ENCODE measurements around the gene ENTPD8. TPM values are rescaled to one million over a fixed set of nuclear protein-coding genes. Genes with fewer than 3 reads are reported as not detected.

ENTPD8 gene
- total and polyA plus RNA-seq, 2 of the 13 experiments (the other 11 are each of a cell fraction or from before 2014, with no cell fraction given) = 0.26 to 0.44 TPM

DNA sequence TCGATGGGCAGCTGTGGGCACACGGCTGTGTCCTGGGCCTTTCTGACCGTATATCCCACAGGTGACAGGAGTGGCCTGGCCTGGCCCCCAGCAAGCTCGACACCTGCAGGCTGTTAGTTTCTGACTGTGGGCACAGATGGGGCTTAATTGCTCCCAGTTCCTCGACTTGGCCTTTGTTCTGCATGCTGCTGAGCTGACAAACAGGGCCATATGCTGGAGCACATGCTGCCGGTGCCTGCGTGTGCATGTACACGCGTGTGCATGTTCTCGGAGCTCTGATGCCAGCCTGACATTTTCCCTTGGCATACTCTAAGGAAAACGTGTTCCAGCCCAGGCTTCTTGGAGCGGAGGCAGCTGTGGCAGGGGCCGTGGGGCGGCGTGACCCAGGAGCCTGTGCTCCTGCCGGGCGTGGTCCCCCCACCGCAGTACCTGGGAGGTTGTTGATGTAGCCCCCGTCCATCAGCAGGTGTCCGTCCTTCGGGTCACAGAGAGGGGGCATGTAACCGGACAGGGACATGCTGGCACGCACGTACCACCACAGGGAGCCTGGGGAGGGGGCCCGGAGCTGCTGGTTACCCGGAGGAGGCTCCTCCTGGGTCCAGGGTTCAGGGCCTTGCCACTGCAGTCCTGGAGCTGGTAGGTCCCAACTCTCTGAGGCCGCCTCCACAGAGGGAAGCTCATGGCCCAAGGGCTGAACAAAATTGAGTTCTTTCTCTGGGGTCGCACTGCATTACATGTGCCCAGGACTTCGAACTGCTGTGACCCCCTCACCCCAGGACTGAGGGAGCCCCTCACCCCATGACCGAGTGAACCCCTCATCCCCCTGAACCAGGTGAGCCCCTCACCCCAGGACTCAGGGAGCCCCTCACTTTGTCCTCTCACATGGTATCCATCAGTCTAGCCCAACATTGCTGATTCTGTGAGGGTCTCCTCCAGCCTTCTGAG, 22.1 kb upstream of the ENTPD8 start (continued):
- TF ChIP-seq KMT2A (CRISPR knock-in tag; IDR thresholded peaks at IDR 0.05) (no peak), ZSCAN31 (CRISPR knock-in tag; IDR thresholded peaks at IDR 0.05; ENCODE audit: low read depth) (no peak), RFX3 (CRISPR knock-in tag; IDR thresholded peaks at IDR 0.05) (no peak), SCMH1 (CRISPR knock-in tag; IDR thresholded peaks at IDR 0.05; ENCODE audit: borderline replicate concordance) (no peak), ZNF878 (CRISPR knock-in tag; IDR thresholded peaks at IDR 0.05) (no peak), EED (CRISPR knock-in tag; IDR thresholded peaks at IDR 0.05) (no peak), CTCF (CRISPR knock-in tag; IDR thresholded peaks at IDR 0.05) (peak; percentile 43), RFXAP (CRISPR knock-in tag; IDR thresholded peaks at IDR 0.05; ENCODE audit: borderline replicate concordance) (no peak), ZNF496 (CRISPR knock-in tag; IDR thresholded peaks at IDR 0.05; ENCODE audit: insufficient replicate concordance) (no peak), FOXP4 (CRISPR knock-in tag; IDR thresholded peaks at IDR 0.05) (peak; percentile 57), GPBP1L1 (CRISPR knock-in tag; IDR thresholded peaks at IDR 0.05) (no peak), THYN1 (CRISPR knock-in tag; IDR thresholded peaks at IDR 0.05; ENCODE audit: borderline replicate concordance, low read depth) (no peak), PAF1 (CRISPR knock-in tag; IDR thresholded peaks at IDR 0.05) (no peak), ELF3 (CRISPR knock-in tag; IDR thresholded peaks at IDR 0.05) (0 out of 2 replicates have a peak, but pooled peaks have one; percentile 25), ZNF230 (CRISPR knock-in tag; IDR thresholded peaks at IDR 0.05) (peak; percentile 69; the same call in 1 of the 2 replicates), RFXANK (CRISPR knock-in tag; IDR thresholded peaks at IDR 0.05) (no peak)
- TF ChIP-seq, protein P1, sequence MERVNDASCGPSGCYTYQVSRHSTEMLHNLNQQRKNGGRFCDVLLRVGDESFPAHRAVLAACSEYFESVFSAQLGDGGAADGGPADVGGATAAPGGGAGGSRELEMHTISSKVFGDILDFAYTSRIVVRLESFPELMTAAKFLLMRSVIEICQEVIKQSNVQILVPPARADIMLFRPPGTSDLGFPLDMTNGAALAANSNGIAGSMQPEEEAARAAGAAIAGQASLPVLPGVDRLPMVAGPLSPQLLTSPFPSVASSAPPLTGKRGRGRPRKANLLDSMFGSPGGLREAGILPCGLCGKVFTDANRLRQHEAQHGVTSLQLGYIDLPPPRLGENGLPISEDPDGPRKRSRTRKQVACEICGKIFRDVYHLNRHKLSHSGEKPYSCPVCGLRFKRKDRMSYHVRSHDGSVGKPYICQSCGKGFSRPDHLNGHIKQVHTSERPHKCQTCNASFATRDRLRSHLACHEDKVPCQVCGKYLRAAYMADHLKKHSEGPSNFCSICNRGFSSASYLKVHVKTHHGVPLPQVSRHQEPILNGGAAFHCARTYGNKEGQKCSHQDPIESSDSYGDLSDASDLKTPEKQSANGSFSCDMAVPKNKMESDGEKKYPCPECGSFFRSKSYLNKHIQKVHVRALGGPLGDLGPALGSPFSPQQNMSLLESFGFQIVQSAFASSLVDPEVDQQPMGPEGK (CRISPR knock-in tag; IDR thresholded peaks at IDR 0.05) = peak; percentile 81
- TF ChIP-seq, protein P2, sequence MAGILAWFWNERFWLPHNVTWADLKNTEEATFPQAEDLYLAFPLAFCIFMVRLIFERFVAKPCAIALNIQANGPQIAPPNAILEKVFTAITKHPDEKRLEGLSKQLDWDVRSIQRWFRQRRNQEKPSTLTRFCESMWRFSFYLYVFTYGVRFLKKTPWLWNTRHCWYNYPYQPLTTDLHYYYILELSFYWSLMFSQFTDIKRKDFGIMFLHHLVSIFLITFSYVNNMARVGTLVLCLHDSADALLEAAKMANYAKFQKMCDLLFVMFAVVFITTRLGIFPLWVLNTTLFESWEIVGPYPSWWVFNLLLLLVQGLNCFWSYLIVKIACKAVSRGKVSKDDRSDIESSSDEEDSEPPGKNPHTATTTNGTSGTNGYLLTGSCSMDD (CRISPR knock-in tag; IDR thresholded peaks at IDR 0.05) = no peak
